Measurements from ENCODE around the gene DNAH17.

The DNAH17 gene

DNA sequence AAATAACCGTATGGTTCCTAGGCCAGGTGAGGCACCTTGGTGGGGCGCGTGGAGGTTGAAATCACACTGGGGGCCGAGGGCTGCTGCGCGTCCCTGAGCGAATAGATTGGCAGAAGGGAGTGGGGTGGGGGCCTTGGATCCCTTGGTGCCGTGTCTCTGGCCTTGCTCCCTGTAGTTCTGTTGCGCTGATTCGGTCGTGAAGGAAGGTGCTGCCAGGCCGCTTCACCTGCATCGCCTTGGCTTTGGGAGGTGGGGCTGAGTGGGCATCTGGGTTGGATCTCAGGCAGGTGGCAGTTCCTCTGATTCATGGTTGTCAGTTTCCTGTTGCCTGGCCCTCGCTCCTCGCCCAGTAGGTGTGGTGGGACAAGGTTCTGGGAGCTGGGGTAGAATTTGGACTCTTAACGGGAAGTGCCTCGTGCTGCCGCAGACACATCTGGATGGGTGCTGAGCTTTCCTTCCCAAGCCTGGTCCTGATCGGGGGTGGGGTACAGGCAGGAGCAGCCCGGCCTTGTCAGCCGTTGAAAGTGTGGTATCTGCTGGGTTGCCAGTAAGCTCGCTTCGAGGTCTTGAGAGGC is 168.6 kb downstream of the DNAH17 start:
- Histone ChIP-seq H3K27me3 (ENCODE audit: control insufficient read depth, insufficient read depth, low read length) (no peaks in the 10 kb centered on the region), H3K9ac (ENCODE audit: low read depth, low read length) (no peak overlapping the region), H3K9me3 (ENCODE audit: control insufficient read depth, insufficient read depth, low read length) (no peaks in the 10 kb centered on the region), H3K4me1 (ENCODE audit: control insufficient read depth, insufficient read depth, low read length) (no peaks in the 10 kb centered on the region), H3K27ac (ENCODE audit: low read depth, low read length) (no peak overlapping the region), H3K36me3 (ENCODE audit: control insufficient read depth, insufficient read depth, low read length) (peaks cover 60% of the 10 kb centered on the region), H3K4me3 (ENCODE audit: low read depth, low read length) (no peak overlapping the region)

DNA sequence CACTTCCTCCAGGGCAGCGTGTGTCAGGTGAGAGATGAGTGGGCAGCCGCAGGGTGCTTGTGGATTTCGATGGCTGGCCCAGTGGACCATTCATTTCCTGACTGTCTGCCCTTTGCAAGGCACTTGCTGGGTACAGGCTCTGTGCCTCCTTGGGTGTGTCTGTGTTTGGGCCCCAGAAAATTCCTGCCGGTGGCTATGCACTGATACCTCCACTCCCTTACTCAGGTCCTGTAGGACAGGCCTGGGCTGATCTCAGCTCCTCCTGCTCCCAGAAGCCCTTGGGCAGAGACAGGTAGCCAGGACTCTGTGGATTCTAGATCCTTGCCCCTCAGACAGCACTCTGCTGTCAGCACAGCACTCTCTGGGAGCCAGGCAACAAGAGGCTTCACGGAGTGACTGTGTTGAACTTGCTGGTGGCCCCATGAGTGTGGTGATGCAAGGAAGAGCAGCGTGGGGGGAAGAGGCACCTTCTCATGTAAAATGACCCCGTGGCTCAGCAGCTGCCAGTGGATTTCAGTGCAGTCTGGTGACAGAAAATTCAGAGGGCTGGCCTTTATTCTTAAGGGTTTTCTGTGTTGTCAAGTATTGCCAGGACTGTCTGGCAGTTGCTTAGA is 169.7 kb downstream of the DNAH17 start:
- no peaks in the 10 kb centered on the region for H3K4me1 ChIP-seq (ENCODE audit: control insufficient read depth, insufficient read depth, low read length)
- H3K9ac ChIP-seq (ENCODE audit: low read depth, low read length), result no peak overlapping the region
- H3K4me3 ChIP-seq (ENCODE audit: low read depth, low read length), result no peak overlapping the region
- H3K27me3 ChIP-seq (ENCODE audit: control insufficient read depth, insufficient read depth, low read length), result no peaks in the 10 kb centered on the region
- H3K9me3 ChIP-seq (ENCODE audit: control insufficient read depth, insufficient read depth, low read length), result no peaks in the 10 kb centered on the region
- no peak overlapping the region for H3K27ac ChIP-seq (ENCODE audit: low read depth, low read length)
- H3K36me3 ChIP-seq (ENCODE audit: control insufficient read depth, insufficient read depth, low read length), result peaks cover 60% of the 10 kb centered on the region

DNA sequence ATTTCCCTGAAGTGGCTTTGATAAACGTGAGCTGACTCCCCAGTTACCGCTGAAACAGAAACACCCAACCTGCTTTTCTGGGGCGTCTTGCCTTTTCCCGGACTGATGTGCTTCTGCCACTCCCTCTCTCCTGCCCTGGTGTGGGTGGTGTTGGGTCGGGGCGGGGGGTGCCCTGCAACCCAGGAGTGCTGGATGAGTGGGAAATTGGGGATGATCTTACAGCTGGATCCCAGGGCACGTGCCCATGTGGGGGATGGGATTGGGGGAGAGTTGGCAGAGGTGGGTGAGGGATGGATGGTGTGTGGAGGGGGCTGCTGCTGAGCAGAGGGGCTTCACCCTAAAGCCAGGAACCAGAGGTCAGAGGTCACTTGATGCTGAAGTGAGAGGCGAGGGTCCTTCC is 170.3 kb downstream of the DNAH17 start:
- no peaks in the 10 kb centered on the region for H3K27me3 ChIP-seq (ENCODE audit: control insufficient read depth, insufficient read depth, low read length)
- no peaks in the 10 kb centered on the region for H3K4me1 ChIP-seq (ENCODE audit: control insufficient read depth, insufficient read depth, low read length)
- no peak overlapping the region for H3K4me3 ChIP-seq (ENCODE audit: low read depth, low read length)
- H3K27ac ChIP-seq (ENCODE audit: low read depth, low read length), result no peak overlapping the region
- H3K9ac ChIP-seq (ENCODE audit: low read depth, low read length), result no peak overlapping the region
- H3K36me3 ChIP-seq (ENCODE audit: control insufficient read depth, insufficient read depth, low read length), result peaks cover 65% of the 10 kb centered on the region
- H3K9me3 ChIP-seq (ENCODE audit: control insufficient read depth, insufficient read depth, low read length), result no peaks in the 10 kb centered on the region

DNA sequence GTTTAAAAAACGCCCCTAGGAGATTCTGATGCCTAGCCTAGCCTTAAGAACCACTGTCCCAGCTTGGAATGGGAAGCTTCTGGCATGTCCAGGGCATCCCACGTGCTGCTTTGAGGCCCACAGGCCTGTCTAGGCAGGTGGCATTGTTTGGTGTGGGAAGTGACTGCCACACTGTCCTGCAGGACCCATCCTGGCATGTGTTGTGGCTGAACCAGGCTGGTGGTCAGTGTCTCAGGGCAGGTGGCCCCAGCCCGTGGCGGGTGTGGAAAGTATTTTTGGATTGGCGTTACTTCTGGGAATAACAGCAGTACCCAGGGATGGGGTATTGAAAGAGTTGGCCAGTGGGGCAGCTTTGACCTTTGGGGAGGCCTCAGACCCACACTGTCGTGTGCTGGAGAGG is 170.8 kb downstream of the DNAH17 start:
- Histone ChIP-seq H3K9ac (ENCODE audit: low read depth, low read length) (no peak overlapping the region), H3K4me1 (ENCODE audit: control insufficient read depth, insufficient read depth, low read length) (no peaks in the 10 kb centered on the region), H3K4me3 (ENCODE audit: low read depth, low read length) (no peak overlapping the region), H3K36me3 (ENCODE audit: control insufficient read depth, insufficient read depth, low read length) (peaks cover 69% of the 10 kb centered on the region), H3K27me3 (ENCODE audit: control insufficient read depth, insufficient read depth, low read length) (no peaks in the 10 kb centered on the region), H3K27ac (ENCODE audit: low read depth, low read length) (no peak overlapping the region), H3K9me3 (ENCODE audit: control insufficient read depth, insufficient read depth, low read length) (no peaks in the 10 kb centered on the region)

DNA sequence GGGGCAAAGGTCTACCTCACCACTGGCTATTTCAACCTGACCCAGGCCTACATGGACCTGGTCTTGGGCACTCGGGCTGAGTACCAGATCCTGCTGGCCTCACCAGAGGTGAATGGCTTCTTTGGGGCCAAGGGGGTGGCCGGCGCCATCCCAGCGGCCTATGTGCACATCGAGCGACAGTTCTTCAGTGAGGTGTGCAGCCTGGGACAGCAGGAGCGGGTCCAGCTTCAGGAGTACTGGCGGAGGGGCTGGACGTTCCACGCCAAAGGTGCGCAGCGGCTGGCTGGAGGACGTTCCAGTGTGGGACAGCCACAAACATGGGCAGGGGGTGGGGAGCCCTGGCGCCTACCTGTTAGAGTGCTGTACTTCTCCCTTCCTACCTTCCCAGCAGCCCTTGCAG is 173.4 kb downstream of the DNAH17 start:
- no peak overlapping the region for H3K9ac ChIP-seq (ENCODE audit: low read depth, low read length)
- H3K9me3 ChIP-seq (ENCODE audit: control insufficient read depth, insufficient read depth, low read length), result no peaks in the 10 kb centered on the region
- H3K4me1 ChIP-seq (ENCODE audit: control insufficient read depth, insufficient read depth, low read length), result no peaks in the 10 kb centered on the region
- H3K4me3 ChIP-seq (ENCODE audit: low read depth, low read length), result no peak overlapping the region
- H3K27me3 ChIP-seq (ENCODE audit: control insufficient read depth, insufficient read depth, low read length), result no peaks in the 10 kb centered on the region
- H3K27ac ChIP-seq (ENCODE audit: low read depth, low read length), result no peak overlapping the region
- H3K36me3 ChIP-seq (ENCODE audit: control insufficient read depth, insufficient read depth, low read length), result peaks cover 81% of the 10 kb centered on the region

DNA sequence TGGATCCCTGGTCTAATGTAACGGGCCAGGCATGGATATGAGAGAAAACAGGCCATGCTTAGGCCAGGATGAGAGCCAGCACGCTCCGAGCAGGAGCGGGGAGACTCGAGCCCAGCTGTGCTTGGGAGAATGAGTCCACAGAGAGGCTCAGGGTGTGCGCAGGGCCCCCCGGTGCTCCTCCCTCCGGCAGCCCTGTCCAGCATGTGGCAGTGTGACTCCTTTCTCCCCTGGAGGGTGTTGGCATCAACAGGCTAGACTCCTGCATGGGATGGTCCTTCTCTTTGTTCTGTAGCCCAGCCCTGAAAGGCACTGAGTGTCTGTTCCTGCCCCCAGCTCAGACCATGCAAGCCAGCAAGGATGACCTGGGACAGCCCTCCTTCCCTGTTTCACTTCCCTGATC is 175.3 kb downstream of the DNAH17 start:
- H3K9me3 ChIP-seq (ENCODE audit: control insufficient read depth, insufficient read depth, low read length), result no peaks in the 10 kb centered on the region
- H3K27me3 ChIP-seq (ENCODE audit: control insufficient read depth, insufficient read depth, low read length), result no peaks in the 10 kb centered on the region
- H3K4me3 ChIP-seq (ENCODE audit: low read depth, low read length), result no peak overlapping the region
- no peak overlapping the region for H3K9ac ChIP-seq (ENCODE audit: low read depth, low read length)
- H3K4me1 ChIP-seq (ENCODE audit: control insufficient read depth, insufficient read depth, low read length), result no peaks in the 10 kb centered on the region
- no peak overlapping the region for H3K27ac ChIP-seq (ENCODE audit: low read depth, low read length)
- peaks cover 88% of the 10 kb centered on the region for H3K36me3 ChIP-seq (ENCODE audit: control insufficient read depth, insufficient read depth, low read length)

DNA sequence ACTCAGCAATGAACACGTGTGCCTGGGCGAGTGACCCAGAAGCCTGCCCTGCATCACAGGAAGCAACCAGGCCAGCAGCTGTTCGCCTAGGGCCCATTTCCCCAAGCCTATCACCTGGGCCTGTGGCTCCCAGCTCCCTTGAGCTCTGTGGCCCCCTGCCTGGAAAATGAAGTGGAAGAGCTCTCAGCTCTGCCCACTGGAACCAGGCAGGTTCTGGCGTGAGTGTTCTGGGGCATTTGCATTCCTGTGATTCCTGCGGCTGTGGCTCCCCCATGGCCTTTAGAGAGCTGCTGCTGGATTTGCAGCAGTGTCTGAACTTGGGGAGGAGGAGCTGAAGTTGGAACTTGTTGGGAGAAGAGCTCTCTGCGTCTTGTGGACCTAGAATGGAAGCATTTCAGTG is 175.9 kb downstream of the DNAH17 start:
- no peak overlapping the region for H3K9ac ChIP-seq (ENCODE audit: low read depth, low read length)
- no peaks in the 10 kb centered on the region for H3K27me3 ChIP-seq (ENCODE audit: control insufficient read depth, insufficient read depth, low read length)
- no peak overlapping the region for H3K27ac ChIP-seq (ENCODE audit: low read depth, low read length)
- H3K9me3 ChIP-seq (ENCODE audit: control insufficient read depth, insufficient read depth, low read length), result no peaks in the 10 kb centered on the region
- no peak overlapping the region for H3K4me3 ChIP-seq (ENCODE audit: low read depth, low read length)
- no peaks in the 10 kb centered on the region for H3K4me1 ChIP-seq (ENCODE audit: control insufficient read depth, insufficient read depth, low read length)
- peaks cover 88% of the 10 kb centered on the region for H3K36me3 ChIP-seq (ENCODE audit: control insufficient read depth, insufficient read depth, low read length)

DNA sequence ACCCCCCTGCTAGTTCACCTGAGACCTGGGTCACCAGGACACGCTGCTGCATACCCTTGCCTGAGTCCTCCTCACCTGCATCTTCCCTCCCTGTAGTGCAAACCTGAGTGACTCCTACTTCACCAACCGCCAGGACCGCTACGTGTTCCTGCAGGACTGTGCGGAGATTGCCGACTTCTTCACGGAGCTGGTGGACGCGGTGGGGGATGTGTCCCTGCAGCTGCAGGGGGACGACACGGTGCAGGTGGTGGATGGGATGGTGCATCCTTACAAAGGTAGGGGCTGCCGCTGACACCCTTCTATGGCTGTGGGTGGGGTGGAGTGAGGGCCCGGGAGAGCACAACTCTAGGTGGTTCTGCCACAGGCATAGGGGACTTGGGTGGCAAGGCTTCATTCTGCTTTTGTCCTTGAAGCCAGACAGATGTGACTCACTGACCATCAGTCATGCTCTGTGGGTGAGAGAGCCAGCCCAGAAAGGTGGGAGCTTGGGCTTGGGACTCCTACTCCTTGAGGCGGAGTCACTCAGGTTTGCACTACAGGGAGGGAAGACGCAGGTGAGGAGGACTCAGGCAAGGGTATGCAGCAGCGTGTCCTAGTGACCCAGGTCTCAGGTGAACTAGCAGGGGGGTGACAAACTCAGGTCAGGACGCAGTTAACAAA is 176.5 kb downstream of the DNAH17 start:
- H3K27ac ChIP-seq (ENCODE audit: low read depth, low read length), result no peak overlapping the region
- H3K36me3 ChIP-seq (ENCODE audit: control insufficient read depth, insufficient read depth, low read length), result peaks cover 91% of the 10 kb centered on the region
- no peak overlapping the region for H3K9ac ChIP-seq (ENCODE audit: low read depth, low read length)
- no peaks in the 10 kb centered on the region for H3K27me3 ChIP-seq (ENCODE audit: control insufficient read depth, insufficient read depth, low read length)
- H3K4me1 ChIP-seq (ENCODE audit: control insufficient read depth, insufficient read depth, low read length), result no peaks in the 10 kb centered on the region
- no peak overlapping the region for H3K4me3 ChIP-seq (ENCODE audit: low read depth, low read length)
- H3K9me3 ChIP-seq (ENCODE audit: control insufficient read depth, insufficient read depth, low read length), result no peaks in the 10 kb centered on the region

DNA sequence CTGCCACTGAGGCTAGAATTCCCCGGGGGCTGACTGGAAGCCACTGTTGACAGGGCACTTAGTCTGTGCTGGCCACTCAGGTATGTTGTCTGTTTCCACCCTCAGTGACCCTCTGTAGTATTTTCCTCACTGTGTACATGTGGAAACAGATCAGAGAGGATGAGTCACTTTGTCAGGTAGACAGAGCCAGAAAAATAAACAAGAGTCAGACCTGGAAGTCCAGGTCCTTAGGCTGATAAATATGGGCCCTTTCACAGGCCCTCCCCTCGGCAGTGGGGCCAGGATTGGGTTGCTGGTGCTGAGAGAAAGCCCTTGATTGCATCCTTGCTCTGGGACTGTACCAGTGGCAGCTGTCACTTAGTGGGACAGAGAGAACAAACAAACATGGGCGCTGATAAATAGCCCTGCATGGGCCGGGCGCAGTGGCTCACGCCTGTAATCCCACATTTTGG is 177.5 kb downstream of the DNAH17 start:
- H3K27ac ChIP-seq (ENCODE audit: low read depth, low read length), result no peak overlapping the region
- peaks cover 94% of the 10 kb centered on the region for H3K36me3 ChIP-seq (ENCODE audit: control insufficient read depth, insufficient read depth, low read length)
- no peak overlapping the region for H3K4me3 ChIP-seq (ENCODE audit: low read depth, low read length)
- no peaks in the 10 kb centered on the region for H3K4me1 ChIP-seq (ENCODE audit: control insufficient read depth, insufficient read depth, low read length)
- H3K9me3 ChIP-seq (ENCODE audit: control insufficient read depth, insufficient read depth, low read length), result no peaks in the 10 kb centered on the region
- H3K9ac ChIP-seq (ENCODE audit: low read depth, low read length), result no peak overlapping the region
- no peaks in the 10 kb centered on the region for H3K27me3 ChIP-seq (ENCODE audit: control insufficient read depth, insufficient read depth, low read length)

DNA sequence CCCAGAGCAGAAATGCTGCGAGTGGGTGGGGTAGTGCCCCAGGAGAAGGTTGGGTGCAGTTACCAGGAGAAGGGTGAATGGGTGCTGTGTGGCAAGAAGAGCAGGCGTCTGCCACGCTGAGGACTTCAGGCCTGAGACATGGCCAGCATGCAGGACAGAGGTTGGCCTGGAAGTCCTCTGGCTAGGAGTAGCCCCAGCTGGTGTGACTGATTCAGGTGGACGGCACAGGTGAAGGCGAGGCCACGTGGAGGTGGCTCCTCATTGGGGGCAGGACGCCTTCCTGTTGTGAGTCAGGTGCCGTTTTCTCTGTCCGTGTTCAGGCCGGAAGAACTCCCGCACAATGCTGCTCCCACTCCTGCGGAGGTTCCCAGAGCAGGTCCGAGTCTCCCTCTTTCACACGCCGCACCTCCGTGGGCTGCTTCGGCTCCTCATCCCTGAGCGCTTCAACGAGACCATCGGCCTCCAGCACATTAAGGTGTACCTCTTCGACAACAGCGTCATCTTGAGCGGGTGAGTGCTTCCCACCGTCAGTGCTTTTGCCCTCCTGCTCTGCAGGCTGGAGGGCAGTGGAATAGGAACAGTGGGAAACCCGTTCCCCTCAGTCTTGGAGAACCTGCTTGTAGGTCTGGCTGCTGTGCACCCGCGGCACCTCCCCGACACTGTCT is 178.0 kb downstream of the DNAH17 start:
- Histone ChIP-seq H3K4me1 (ENCODE audit: control insufficient read depth, insufficient read depth, low read length) (no peaks in the 10 kb centered on the region), H3K27ac (ENCODE audit: low read depth, low read length) (no peak overlapping the region), H3K9me3 (ENCODE audit: control insufficient read depth, insufficient read depth, low read length) (no peaks in the 10 kb centered on the region), H3K9ac (ENCODE audit: low read depth, low read length) (no peak overlapping the region), H3K4me3 (ENCODE audit: low read depth, low read length) (no peak overlapping the region), H3K27me3 (ENCODE audit: control insufficient read depth, insufficient read depth, low read length) (no peaks in the 10 kb centered on the region), H3K36me3 (ENCODE audit: control insufficient read depth, insufficient read depth, low read length) (peaks cover 92% of the 10 kb centered on the region)

DNA sequence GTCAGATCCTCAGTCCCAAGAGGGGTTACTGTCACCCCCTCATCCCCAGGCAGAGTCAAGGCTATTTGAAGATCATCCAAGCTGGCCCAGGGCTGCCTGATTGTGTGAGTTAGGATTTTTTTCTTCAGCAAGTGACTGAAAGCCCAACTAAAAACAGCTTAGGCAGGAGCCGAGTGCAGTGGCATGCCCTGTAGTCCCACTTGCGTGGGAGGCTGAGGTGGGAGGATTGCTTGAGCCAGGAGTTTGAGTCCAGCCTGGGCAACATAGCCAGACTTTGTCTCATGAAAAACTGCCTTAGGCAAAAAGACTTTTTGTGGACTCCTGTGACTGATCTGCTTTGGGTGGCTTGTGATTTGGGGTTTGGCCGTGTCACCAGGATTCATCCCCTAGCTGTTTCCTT is 178.8 kb downstream of the DNAH17 start:
- H3K27me3 ChIP-seq (ENCODE audit: control insufficient read depth, insufficient read depth, low read length), result no peaks in the 10 kb centered on the region
- no peaks in the 10 kb centered on the region for H3K4me1 ChIP-seq (ENCODE audit: control insufficient read depth, insufficient read depth, low read length)
- H3K9ac ChIP-seq (ENCODE audit: low read depth, low read length), result no peak overlapping the region
- peaks cover 88% of the 10 kb centered on the region for H3K36me3 ChIP-seq (ENCODE audit: control insufficient read depth, insufficient read depth, low read length)
- no peak overlapping the region for H3K4me3 ChIP-seq (ENCODE audit: low read depth, low read length)
- no peaks in the 10 kb centered on the region for H3K9me3 ChIP-seq (ENCODE audit: control insufficient read depth, insufficient read depth, low read length)
- no peak overlapping the region for H3K27ac ChIP-seq (ENCODE audit: low read depth, low read length)
